ENCODE results near the gene TMEM250. TPM values are rescaled to one million over a fixed set of nuclear protein-coding genes. Genes with fewer than 3 reads are reported as not detected.

The TMEM250 gene
- total RNA-seq, 4 donors from 2014 or later = 28.7 to 66.1 (median 45.3) TPM

DNA sequence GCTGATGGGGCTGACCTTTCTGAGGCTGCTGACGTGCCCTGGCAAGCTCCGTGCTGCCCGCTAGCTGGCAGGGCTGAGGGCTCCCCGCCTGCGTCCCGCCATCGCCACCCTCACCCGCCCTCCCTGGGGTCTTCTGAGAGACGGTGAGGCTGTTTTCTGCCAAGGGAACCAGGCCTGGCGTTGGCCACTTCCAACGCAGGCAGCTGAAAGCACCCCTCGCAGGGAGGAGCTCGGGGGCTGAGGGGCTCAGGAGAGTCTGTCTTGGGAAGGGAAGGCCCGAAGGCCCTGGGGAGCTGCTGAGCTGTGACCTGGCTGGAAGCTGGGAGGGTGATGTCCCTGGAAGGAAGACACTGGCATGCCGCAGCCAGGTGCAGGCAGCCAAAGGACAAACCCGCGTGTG, 9.8 kb upstream of the TMEM250 start:
- no peaks in the 10 kb centered on the region for H3K9me3 ChIP-seq
- TF ChIP-seq, protein P1, sequence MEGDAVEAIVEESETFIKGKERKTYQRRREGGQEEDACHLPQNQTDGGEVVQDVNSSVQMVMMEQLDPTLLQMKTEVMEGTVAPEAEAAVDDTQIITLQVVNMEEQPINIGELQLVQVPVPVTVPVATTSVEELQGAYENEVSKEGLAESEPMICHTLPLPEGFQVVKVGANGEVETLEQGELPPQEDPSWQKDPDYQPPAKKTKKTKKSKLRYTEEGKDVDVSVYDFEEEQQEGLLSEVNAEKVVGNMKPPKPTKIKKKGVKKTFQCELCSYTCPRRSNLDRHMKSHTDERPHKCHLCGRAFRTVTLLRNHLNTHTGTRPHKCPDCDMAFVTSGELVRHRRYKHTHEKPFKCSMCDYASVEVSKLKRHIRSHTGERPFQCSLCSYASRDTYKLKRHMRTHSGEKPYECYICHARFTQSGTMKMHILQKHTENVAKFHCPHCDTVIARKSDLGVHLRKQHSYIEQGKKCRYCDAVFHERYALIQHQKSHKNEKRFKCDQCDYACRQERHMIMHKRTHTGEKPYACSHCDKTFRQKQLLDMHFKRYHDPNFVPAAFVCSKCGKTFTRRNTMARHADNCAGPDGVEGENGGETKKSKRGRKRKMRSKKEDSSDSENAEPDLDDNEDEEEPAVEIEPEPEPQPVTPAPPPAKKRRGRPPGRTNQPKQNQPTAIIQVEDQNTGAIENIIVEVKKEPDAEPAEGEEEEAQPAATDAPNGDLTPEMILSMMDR (IDR thresholded peaks at IDR 0.05) = no peak
- no peak for TF ChIP-seq POLR2A (IDR thresholded peaks at IDR 0.05)
- TF ChIP-seq EP300 (IDR thresholded peaks at IDR 0.05) = no peak
- TF ChIP-seq POLR2AphosphoS5 (IDR thresholded peaks at IDR 0.05) = no peak
- peaks cover 0 to 12% (median 3%) of the 10 kb centered on the region in 3 donors for H3K4me1 ChIP-seq
- H3K27me3 ChIP-seq = peaks cover 88% of the 10 kb centered on the region
- no peak overlapping the region for H3K4me3 ChIP-seq
- H3K36me3 ChIP-seq = no peaks in the 10 kb centered on the region
- 80% methylated on average over 1 of the region's 17 CpGs; no CpG with 5 or more reads in 1 of the 2 donors for WGBS, 2 donors (ENCODE audit: low coverage in 1 of 2)
- no peak for ATAC-seq
- H3K27ac ChIP-seq = no peak overlapping the region

DNA sequence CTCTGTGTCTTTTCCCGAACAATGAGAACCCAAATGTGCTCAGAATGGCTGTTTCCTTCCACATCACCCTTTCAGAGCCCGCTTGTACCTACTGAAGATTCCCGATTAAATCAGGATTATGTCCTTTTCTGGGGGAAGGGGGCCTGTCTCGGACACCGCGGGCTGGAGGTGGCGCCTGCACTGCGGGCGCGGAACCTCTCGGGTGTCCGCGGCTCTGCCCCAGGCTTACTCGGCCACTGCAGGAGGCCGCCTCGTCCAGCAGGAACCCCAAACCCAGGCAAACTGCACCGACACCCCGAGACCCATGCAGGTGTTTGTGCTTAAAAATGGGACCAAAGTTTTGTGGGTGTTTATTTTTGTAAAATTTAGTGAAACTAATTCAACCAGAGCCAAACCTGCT, 8.6 kb upstream of the TMEM250 start:
- 100% methylated on average over 1 of the region's 18 CpGs; no CpG with 5 or more reads in 1 of the 2 donors for WGBS, 2 donors (ENCODE audit: low coverage in 1 of 2)
- Histone ChIP-seq H3K9me3 (no peaks in the 10 kb centered on the region), H3K27me3 (peaks cover 81% of the 10 kb centered on the region), H3K4me1 (peaks cover 0 to 12% (median 9%) of the 10 kb centered on the region in 3 donors), H3K36me3 (no peaks in the 10 kb centered on the region), H3K4me3 (no peak overlapping the region), H3K27ac (no peak overlapping the region)
- TF ChIP-seq, protein P1 (IDR thresholded peaks at IDR 0.05) = no peak
- no peak for TF ChIP-seq EP300 (IDR thresholded peaks at IDR 0.05)
- no peak for TF ChIP-seq POLR2A (IDR thresholded peaks at IDR 0.05)
- no peak for TF ChIP-seq POLR2AphosphoS5 (IDR thresholded peaks at IDR 0.05)
- no peak for ATAC-seq

DNA sequence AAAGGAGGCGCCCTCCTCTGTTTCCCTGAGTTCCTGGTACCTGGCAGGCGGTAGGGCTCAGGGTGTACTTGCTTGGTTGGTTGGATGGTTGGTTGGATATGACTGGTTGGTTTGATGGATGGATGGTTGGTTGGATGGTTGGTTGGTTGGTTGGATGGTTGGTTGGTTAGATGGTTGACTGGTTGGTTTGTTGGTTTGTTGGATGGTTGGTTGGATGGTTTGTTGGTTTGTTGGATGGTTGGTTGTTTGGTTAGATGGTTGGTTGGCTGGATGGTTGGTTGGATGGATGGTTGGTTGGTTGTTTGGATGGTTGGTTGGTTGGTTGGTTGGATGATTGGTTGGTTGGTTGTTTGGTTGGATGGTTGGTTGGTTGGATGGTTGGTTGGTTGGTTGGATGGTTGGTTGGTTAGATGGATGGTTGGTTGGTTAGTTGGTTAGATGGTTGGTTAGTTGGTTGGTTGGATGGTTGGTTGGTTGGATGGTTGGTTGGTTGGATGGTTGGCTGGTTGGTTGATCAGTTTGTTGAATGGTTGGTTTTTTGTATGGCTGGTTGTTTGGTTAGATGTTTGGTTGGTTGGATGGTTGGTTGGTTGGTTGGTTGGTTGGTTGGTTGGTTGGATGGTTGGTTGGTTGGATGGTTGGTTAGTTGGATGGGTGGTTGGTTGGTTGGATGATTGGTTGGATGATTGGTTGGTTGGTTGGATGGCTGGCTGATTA, 6.5 kb upstream of the TMEM250 start:
- H3K36me3 ChIP-seq = no peaks in the 10 kb centered on the region
- no peaks in the 10 kb centered on the region for H3K9me3 ChIP-seq
- H3K4me1 ChIP-seq = peaks cover 0 to 16% (median 9%) of the 10 kb centered on the region in 3 donors
- no peak for ATAC-seq
- TF ChIP-seq EP300 (IDR thresholded peaks at IDR 0.05) (no peak), POLR2A (IDR thresholded peaks at IDR 0.05) (no peak), POLR2AphosphoS5 (IDR thresholded peaks at IDR 0.05) (no peak)
- TF ChIP-seq, protein P1 (IDR thresholded peaks at IDR 0.05) = no peak
- WGBS, 2 donors (ENCODE audit: low coverage in 1 of 2) = 90% methylated on average over 2 of the region's 2 CpGs; no CpG with 5 or more reads in 1 of the 2 donors
- peaks cover 59% of the 10 kb centered on the region for H3K27me3 ChIP-seq
- H3K4me3 ChIP-seq = no peak overlapping the region
- H3K27ac ChIP-seq = no peak overlapping the region

DNA sequence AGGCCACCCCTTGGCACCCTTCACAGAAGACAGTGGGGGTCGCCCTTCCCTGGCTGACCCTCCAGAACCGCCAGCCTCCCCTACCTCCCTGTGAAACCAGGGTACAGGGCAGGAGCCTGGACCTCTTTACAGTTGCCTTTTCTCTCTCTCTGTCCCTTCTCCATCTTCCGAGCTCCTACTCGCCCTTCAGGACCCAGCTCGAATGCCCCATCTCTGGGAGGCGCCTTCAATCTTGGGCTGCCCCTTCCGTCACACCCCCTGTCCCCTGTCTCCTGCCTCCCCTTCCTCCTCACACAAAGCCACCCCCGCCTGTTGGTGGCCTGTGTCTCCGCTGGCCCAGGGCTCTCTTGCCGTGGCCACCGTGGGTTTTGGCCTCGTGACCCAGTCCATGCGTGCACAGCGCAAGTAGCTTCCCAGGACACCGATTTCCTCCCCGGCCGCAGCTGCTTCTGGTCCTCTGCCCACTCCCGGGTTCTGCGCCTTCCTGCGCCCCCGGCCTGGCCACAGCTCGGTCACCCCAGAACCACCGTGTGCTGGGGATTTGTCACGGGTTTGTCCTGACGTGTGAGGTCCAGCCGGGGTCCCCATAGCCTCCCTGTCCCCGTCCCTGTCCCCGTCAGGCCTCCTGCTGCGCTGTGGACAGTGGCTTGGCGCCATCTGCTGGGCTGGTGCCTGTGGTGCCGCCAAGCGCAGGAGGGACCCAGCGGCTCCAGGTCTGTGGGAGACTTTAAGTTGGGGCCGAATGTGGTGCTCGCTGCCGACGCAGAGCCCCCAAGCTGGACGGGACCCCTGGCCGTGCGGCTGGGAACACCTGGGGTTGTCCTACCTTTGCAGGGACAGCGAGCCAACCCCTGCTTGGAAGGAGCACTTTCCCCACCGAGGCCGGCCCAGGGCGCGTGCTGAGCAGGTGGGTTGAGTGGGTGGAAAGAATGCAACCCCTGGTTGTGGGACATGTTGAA, 4.0 kb upstream of the TMEM250 start:
- H3K4me3 ChIP-seq = peak overlapping the region in 1 of 2 donors; percentile 22
- H3K4me1 ChIP-seq = peaks cover 0 to 31% (median 12%) of the 10 kb centered on the region in 3 donors
- H3K27ac ChIP-seq = no peak overlapping the region
- TF ChIP-seq, protein P1 (IDR thresholded peaks at IDR 0.05) = peak in 3 of 4 experiments; percentile 93 to 100 (median 98)
- TF ChIP-seq POLR2A (IDR thresholded peaks at IDR 0.05) = no peak
- TF ChIP-seq POLR2AphosphoS5 (IDR thresholded peaks at IDR 0.05) = no peak
- TF ChIP-seq EP300 (IDR thresholded peaks at IDR 0.05) = no peak
- H3K9me3 ChIP-seq = no peaks in the 10 kb centered on the region
- H3K36me3 ChIP-seq = no peaks in the 10 kb centered on the region
- ATAC-seq = no peak
- 25 to 59% methylated on average over 6 to 18 of the region's 45 CpGs for WGBS, 2 donors (ENCODE audit: low coverage in 1 of 2)
- peaks cover 37% of the 10 kb centered on the region for H3K27me3 ChIP-seq

Measured in gastroesophageal sphincter (tissue), 4 donors.